AG04449 (cell line): ENCODE measurements around the gene BRSK2.

Experiments
- CTCF ChIA-PET: fragments of 350-600 bp; formaldehyde crosslinking; extraction: SDS; loops from one replicate; lab custom pipeline; 2021; ENCODE audit warnings: antibody characterized with exemption; lab: Yijun Ruan, JAX
- POLR2A ChIA-PET: fragments of 400-600, 350-600 bp; formaldehyde crosslinking; extraction: SDS; loops from one replicate; lab custom pipeline; 2020; ENCODE audit warnings: antibody characterized with exemption, inconsistent platforms; lab: Yijun Ruan, JAX
- DNase-seq: peaks from one replicate; pipeline ENCODE4 v3.0.0-alpha.2; 2010; ENCODE audit warnings: low read depth, low spot score
- H3K4me3 ChIP-seq: 2 replicates; pipeline ENCODE4 v1.5.1; 2011; ENCODE audit warnings: low read depth, mild to moderate bottlenecking, control low read depth, low read length
- CTCF ChIP-seq: IDR thresholded peaks from one replicate; pipeline ENCODE4 v1.5.1; 2011; ENCODE audit warnings: mild to moderate bottlenecking, moderate library complexity, low read length, control low read depth, inconsistent platforms; ENCODE audit not compliant: insufficient read depth; ENCODE audit errors: missing control alignments

Gene BRSK2

GRCh38 chr11:1360181-1360834, 29.4 kb upstream of the BRSK2 start:
- DNase-seq: no peak
- CTCF ChIA-PET: no interaction called here
- no peak for TF ChIP-seq CTCF
- H3K4me3 ChIP-seq: no peak overlapping the region
- POLR2A ChIA-PET: no interaction called here

GRCh38 chr11:1360835-1361357, 28.8 kb upstream of the BRSK2 start:
- ChIA-PET POLR2A (no interaction called here), CTCF (no interaction called here)
- H3K4me3 ChIP-seq: no peak overlapping the region
- no peak for TF ChIP-seq CTCF
- no peak for DNase-seq

DNA sequence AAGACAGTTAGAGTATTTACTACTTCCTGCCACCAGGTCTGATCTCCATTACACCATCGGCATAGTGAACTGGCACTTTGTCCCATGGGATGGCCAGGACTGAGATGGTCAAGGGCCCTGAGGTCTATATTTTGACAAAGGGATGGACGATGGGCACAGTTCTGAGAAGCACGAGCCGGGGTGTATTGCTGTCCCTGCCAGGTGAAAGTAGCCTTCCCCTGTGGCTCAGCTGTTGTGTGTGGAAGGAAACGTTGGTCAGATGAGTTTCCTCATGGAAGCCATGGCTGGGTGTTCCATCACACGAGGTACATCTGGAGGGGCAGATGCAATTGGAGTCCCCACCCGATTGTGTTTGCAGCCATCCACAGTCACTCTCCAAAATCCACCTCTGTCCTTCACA, 27.9 kb upstream of the BRSK2 start:
- ChIA-PET CTCF (no interaction called here), POLR2A (no interaction called here)
- H3K4me3 ChIP-seq: no peak overlapping the region
- TF ChIP-seq CTCF: no peak
- DNase-seq: no peak

DNA sequence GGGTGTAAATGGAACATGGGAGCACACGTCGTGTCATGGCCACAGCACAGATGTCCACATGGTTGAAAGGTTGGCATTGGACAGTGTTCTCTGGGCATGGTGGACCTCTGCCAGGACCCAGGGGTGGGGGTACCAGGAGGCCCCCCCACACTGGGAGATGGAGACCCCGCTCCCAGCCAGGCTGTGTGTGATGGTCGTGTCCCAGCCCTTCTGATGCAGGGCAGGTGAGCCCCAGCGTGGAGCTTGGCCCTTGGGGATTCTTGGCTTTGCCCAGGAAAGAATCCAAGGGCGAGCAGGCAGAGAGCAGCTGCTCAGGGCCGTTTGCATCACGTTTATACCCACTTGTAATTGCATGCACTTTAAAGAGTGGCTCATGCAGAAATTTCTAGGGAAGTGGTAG, 22.0 kb upstream of the BRSK2 start:
- DNase-seq: no peak
- CTCF ChIA-PET: no interaction called here
- POLR2A ChIA-PET: no interaction called here
- H3K4me3 ChIP-seq: no peak overlapping the region
- no peak for TF ChIP-seq CTCF

GRCh38 chr11:1368216-1368615, 21.5 kb upstream of the BRSK2 start:
- CTCF ChIA-PET: interaction anchor here (1.2 kb wide), 1 partner anchor 14 kb away, joined by 3 read pairs; no protein-coding TSS in a partner anchor

DNA sequence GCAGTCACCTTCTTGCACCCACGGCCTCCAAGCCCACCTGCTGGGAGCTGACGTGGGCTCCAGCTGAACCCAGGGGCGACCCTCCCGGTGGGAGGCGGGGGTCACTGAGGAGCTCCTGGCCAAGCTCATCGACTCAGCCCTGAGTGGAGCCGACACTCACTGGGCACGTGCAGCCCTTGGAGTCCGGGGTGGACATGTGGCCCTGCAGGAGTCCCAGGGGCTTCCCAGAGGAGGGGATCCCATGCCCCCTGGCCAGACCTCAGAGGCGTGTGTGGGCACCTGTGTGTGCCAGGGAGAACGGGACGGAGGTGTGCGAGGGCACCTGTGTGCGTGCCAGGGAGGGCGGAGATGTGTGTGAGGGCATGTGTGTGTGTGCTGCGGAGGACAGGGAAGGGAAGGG, 20.8 kb upstream of the BRSK2 start:
- no peak for TF ChIP-seq CTCF
- DNase-seq: no peak
- POLR2A ChIA-PET: no interaction called here
- H3K4me3 ChIP-seq: no peak overlapping the region
- CTCF ChIA-PET: interaction anchor here (1.2 kb wide), 1 partner anchor 14 kb away, joined by 3 read pairs; no protein-coding TSS in a partner anchor

More at GRCh38 chr11:1368216-1368615, 21.5 kb upstream of the BRSK2 start:
- no peak overlapping the region for H3K4me3 ChIP-seq
- POLR2A ChIA-PET: no interaction called here
- no peak for DNase-seq
- TF ChIP-seq CTCF: no peak
